HG02759 (cell line): ENCODE measurements around the gene AKAP1.
"Not testable (repeated sequence)": the region's sequence is repeated elsewhere in the genome, so short reads cannot be mapped to it uniquely, and the experiment has no call there.

Experiments used
- ATAC-seq: cut with Tn5 transposase; IDR thresholded peaks from one replicate; pipeline ENCODE4 v1.9.1; 2021; ENCODE audit warnings: mild to moderate bottlenecking, moderate library complexity; ENCODE audit not compliant: unreplicated experiment

Gene AKAP1

GRCh38 chr17:57073626-57074025, 11.4 kb upstream of the AKAP1 start:
- ATAC-seq, result no peak

GRCh38 chr17:57075193-57075592, 9.9 kb upstream of the AKAP1 start:
- ATAC-seq, result no peak

DNA sequence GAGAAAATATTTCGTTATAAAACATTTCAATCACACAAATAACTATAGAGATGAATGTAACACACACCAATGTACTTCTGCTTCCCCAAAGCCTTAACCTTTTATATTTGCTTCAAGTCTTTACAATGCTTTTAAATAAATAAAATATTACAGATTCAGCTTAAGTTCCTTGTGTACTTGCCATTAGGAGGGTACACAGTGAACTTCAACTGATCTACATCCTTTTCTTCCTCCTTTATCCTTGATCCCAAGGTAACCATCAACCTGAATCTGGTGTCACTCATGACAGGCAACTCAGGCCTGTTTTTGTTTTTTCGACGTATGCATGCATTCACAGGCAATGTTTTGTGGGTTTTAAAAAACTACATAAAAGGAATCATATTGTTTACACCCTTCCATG, 9.3 kb upstream of the AKAP1 start:
- no peak for ATAC-seq

- ATAC-seq, result no peak
Measured at GRCh38 chr17:57077000-57077399, 8.0 kb upstream of the AKAP1 start.

DNA sequence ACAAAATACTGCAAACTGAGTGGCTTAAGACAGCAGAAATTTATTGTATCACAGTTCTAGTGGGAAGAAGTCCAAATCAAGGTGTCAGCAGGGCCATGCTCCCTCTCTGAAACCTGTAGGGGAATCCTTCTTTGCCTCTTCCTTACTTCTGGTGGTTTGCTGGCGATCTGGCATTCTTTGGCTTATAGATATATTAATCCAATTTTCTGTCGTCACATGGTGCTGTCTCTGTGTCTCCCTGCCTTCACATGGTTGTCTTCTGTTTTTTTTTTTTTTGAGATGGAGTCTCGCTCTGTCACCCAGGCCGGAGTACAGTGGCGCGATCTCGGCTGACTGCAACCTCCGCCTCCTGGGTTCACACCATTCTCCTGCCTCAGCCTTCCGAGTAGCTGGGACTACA, 6.8 kb upstream of the AKAP1 start:
- no peak for ATAC-seq

- no peak for ATAC-seq
Measured at GRCh38 chr17:57080718-57081117, 4.3 kb upstream of the AKAP1 start.

- no peak for ATAC-seq
Measured at GRCh38 chr17:57082441-57082840, 2.6 kb upstream of the AKAP1 start.

DNA sequence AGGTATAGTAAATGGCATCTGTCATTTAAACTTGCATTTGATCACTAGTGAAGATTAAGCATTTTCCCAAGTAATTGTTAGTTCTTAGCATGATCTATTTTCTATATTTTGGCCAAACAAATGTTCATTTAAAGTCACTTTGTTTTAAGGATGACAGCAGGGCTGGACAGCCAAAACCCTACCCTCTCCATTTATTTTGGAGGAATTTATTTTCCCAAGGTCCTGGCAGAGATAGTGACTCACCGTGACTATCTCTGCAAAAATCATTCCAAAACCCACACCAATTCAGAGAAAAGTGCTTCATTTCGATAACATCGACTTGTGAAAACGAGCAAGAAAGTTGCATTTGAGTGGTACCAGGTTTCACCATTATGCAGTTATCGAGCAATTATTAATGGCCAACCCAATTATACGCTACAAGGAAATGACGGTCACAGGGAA, 665 bp upstream of the AKAP1 start:
- peak; percentile 26 for ATAC-seq

DNA sequence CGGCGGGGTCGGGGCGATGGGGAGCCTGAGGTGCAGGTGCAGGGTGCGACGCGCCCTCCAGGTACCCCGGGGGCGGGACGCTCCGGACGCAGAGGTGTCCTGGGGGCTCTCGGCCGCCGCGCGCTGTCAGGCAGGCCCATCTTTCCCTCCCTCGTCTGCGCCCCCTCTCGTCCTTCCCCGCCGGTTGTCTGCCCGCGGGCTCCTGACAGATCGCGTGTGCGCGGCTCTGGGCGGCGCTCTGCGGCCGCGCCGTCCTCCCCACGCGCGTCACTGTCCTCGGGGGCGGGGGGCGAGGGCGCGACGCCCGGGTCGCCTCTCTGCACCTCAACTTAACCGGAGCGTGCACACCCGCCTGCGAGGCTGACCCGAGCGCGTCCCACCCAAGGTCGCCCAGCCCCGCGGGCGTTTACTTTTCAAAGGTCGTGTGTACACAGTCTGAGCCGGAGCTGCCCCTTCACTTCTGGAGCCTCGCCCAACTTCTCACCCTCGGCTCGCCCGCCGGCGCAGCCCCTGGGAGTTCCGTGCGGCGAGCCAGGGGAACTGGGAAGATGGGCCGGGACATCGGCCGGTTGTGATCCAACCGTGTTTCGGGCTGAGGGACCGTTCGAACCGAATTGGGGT, 512 bp downstream of the AKAP1 start:
- ATAC-seq, result peak; percentile 34

DNA sequence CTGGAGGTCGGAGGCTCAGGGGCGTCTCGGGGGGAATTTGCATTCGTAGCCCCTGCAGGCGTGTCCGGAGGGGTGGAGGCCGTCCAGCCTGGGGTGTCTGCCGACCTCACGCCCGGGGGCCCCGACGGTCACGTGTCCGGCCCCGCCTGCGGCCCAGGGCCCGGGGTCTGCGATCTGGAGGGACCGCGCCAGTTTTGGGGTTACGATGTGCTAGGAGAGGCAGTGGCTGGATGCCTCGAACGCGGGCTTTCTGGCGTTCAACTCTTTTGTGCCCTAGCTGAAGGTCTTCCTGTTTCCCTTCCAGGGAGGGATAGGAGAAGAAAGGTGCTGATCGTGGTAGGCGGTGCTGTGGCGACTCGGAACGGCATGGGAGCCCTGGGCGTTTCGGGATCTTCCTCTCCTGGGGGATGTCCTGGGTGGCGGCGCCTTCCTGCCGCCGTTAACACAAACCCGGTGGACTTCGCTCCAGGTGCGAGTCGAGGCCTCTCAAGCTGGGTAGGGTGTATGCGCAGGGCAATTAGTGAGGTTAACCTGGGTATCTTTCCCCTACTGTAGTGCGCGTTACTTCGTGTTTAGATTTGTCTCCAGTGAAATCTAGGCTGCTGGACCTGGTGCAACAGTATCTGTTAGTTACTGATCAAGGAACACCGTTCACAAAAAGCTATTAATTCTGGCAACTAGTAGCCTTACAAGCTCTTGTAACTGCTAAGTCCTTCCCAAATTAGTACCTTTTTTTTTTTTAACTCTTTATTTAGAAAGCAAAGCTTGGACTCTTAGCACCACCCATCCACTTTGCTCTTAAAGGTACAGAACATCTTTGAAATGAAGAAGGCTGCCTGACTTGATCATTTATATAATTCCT, 1.3 kb downstream of the AKAP1 start:
- peak; percentile 4 for ATAC-seq

GRCh38 chr17:57088298-57088697, 3.3 kb downstream of the AKAP1 start:
- no peak for ATAC-seq

DNA sequence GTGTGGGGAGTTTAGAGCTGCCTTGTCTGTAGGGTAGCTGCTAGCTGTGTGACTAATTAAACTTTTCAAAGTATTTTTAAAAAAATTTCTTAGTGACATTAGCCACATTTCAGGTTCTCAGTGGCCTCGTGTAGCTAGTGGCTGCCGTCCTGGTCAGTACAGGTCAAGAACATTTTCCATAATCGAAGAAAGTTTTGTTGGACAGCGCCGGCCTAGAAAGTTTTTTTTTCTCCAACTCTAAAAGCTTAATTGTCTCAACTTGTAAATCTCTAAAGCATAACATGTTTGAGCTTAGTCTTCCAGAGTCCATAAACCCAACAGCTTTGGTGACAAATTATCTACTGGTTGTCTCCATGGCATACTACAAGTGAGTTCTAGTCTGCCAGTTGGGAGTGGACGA, 4.3 kb downstream of the AKAP1 start:
- ATAC-seq, result no peak

GRCh38 chr17:57090560-57091185, 5.6 kb downstream of the AKAP1 start:
- no peak for ATAC-seq

DNA sequence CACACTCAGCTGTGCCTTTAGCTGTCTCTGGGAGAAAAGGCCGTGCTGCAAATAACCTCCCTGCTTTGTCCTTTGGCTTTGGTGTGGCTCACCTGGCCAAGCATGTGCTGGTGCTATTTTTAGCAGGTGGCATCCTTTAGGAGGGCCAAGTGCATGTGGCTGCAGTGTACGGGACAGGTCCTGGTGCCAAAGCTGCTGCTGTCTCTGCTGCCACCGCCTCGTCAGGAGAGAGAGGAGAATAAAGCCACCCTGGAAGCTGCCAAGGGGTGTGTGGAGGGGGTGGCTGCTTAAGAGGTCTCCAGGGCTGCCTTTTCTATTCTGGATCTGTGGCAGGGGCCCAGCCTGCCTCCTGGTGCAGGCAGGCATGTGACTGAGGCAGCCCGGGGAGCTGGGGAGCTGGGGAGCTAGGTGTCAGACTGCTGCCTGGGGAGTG, 6.2 kb downstream of the AKAP1 start:
- ATAC-seq, result no peak

DNA sequence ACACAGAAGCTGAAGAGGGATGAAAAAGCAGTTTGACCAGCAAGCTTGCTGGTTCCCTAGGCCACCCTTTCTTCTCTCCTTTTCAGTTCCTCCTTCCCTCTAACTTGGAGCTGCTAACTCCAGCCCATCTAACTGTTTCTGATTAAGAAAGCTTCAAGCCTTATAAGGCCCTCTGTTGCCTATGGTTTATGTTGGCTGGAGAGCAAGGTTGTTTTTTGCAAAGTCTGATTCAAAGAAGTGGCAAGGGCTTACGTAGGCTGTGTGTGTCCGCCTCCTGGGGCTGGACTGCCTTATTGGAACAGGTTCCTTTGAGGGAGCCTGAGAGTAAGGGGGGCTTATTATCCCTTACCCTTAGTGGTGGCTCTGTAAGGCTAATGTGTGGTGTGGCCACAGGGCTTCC, 7.1 kb downstream of the AKAP1 start:
- no peak for ATAC-seq

DNA sequence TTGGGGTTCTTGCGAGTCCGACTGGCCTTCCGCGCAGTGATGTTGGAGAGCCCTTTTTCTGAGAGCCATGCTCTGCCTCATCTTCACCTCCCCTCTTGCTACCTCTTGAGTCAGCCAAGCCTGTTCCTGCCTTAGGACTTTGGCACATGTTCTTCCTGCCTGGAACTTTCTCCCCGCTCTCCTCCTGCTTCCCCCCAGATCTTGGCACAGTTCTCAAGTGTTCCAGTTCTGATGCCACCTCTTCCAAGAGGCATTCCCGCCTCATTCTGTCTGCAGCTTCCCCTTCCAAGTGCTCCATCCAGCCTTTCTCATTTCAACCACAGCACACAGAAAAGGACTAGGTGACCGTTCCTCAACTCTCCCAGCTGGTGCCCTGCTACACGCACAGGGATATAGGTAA, 7.7 kb downstream of the AKAP1 start:
- ATAC-seq, result no peak

- no peak for ATAC-seq
Measured at GRCh38 chr17:57096472-57097202, 11.6 kb downstream of the AKAP1 start.

- no peak for ATAC-seq
Measured at GRCh38 chr17:57097832-57098421, 12.9 kb downstream of the AKAP1 start.

GRCh38 chr17:57099165-57099564, 14.1 kb downstream of the AKAP1 start:
- no peak for ATAC-seq

GRCh38 chr17:57102122-57102521, 17.1 kb downstream of the AKAP1 start:
- no peak for ATAC-seq

GRCh38 chr17:57102660-57103059, 17.6 kb downstream of the AKAP1 start:
- ATAC-seq, result not testable (repeated sequence)
